ENCODE data around the gene CYP1A2.

CYP1A2 gene

DNA sequence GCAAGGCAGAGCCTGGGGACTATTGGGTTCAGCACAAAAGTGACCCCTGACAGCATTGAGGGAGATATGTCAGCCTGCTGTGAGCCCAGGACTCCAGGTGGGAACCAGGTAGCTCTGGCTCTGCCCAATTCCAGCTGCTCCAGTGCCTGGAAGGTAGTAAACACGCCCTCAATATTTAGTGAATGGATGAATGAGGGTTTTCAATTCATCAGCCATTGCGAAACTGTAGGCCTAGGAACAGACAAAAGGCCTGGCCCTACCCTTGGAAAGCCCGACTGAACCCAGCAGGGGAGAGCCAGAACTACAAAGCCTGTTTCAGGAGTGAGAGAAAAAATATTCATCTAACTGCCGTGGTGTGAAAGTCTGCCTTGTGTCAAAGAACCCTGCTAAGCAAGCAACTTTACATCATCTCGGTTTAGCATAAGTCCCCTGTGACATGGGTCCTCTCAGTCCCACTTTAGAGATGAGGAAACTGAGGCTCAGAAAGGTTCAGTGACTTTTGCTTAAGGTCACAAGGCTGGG, 25.1 kb downstream of the CYP1A2 start:
- Histone ChIP-seq H3K4me3 (ENCODE audit: low read depth, low read length) (no peak overlapping the region), H3K9me3 (ENCODE audit: control insufficient read depth, insufficient read depth, low read depth, low read length) (no peaks in the 10 kb centered on the region), H3K36me3 (ENCODE audit: control insufficient read depth in 2 of 2, insufficient read depth in 1 of 2, low read length in 2 of 2) (no peaks in the 10 kb centered on the region), H3K4me1 (ENCODE audit: control insufficient read depth, insufficient read depth, low read length) (peaks cover 10% of the 10 kb centered on the region), H3K27ac (ENCODE audit: extremely low read depth, low read depth, low read length) (no peak overlapping the region)
- TF ChIP-seq, protein P1, sequence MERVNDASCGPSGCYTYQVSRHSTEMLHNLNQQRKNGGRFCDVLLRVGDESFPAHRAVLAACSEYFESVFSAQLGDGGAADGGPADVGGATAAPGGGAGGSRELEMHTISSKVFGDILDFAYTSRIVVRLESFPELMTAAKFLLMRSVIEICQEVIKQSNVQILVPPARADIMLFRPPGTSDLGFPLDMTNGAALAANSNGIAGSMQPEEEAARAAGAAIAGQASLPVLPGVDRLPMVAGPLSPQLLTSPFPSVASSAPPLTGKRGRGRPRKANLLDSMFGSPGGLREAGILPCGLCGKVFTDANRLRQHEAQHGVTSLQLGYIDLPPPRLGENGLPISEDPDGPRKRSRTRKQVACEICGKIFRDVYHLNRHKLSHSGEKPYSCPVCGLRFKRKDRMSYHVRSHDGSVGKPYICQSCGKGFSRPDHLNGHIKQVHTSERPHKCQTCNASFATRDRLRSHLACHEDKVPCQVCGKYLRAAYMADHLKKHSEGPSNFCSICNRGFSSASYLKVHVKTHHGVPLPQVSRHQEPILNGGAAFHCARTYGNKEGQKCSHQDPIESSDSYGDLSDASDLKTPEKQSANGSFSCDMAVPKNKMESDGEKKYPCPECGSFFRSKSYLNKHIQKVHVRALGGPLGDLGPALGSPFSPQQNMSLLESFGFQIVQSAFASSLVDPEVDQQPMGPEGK (tag by site-specific recombination; IDR thresholded peaks at IDR 0.05): no peak
- no peak for TF ChIP-seq ZEB2 (tag by site-specific recombination; IDR thresholded peaks at IDR 0.05)
- TF ChIP-seq, protein P2, sequence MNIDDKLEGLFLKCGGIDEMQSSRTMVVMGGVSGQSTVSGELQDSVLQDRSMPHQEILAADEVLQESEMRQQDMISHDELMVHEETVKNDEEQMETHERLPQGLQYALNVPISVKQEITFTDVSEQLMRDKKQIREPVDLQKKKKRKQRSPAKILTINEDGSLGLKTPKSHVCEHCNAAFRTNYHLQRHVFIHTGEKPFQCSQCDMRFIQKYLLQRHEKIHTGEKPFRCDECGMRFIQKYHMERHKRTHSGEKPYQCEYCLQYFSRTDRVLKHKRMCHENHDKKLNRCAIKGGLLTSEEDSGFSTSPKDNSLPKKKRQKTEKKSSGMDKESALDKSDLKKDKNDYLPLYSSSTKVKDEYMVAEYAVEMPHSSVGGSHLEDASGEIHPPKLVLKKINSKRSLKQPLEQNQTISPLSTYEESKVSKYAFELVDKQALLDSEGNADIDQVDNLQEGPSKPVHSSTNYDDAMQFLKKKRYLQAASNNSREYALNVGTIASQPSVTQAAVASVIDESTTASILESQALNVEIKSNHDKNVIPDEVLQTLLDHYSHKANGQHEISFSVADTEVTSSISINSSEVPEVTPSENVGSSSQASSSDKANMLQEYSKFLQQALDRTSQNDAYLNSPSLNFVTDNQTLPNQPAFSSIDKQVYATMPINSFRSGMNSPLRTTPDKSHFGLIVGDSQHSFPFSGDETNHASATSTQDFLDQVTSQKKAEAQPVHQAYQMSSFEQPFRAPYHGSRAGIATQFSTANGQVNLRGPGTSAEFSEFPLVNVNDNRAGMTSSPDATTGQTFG (tag by site-specific recombination; IDR thresholded peaks at IDR 0.05; ENCODE audit: borderline replicate concordance): no peak
- peak; percentile 18; the same call in 1 of the 2 replicates for TF ChIP-seq ZIC2 (tag by site-specific recombination; IDR thresholded peaks at IDR 0.05)
- TF ChIP-seq, protein P3, sequence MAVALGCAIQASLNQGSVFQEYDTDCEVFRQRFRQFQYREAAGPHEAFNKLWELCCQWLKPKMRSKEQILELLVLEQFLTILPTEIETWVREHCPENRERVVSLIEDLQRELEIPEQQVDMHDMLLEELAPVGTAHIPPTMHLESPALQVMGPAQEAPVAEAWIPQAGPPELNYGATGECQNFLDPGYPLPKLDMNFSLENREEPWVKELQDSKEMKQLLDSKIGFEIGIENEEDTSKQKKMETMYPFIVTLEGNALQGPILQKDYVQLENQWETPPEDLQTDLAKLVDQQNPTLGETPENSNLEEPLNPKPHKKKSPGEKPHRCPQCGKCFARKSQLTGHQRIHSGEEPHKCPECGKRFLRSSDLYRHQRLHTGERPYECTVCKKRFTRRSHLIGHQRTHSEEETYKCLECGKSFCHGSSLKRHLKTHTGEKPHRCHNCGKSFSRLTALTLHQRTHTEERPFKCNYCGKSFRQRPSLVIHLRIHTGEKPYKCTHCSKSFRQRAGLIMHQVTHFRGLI (tag by site-specific recombination; IDR thresholded peaks at IDR 0.05): peak; percentile 73; the same call in 1 of the 2 replicates
- ChIA-PET CTCF (interaction anchor here (0.6 to 21.6 kb wide), 7 partner anchors 16 to 402 kb away, joined by 3 to 800 read pairs (median 84); partner anchors contain the start of genes CSK and RPP25), POLR2A (no interaction called here)

DNA sequence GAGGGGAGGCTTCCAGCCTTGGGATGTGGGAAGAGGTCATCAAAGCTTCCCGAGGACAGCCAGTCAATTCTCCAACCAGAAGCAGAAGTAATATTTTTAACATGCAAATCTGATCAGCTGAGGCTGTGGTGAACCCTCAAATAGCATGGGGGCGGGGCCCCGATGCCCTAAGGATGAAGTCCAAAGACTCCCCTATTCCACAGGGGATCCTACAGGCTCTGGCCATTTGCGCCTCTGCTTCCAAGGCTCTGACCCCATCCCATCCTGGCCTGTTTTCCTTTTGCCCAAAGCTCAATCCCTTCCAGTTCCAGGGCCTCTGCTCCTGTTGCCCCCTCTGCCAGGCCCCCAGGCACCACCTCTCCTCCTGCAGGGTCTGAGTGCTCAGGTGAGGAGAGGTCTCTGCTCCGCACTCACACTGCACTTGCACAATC, 26.5 kb downstream of the CYP1A2 start:
- no peak overlapping the region for H3K27ac ChIP-seq (ENCODE audit: extremely low read depth, low read depth, low read length)
- POLR2A ChIA-PET: no interaction called here
- H3K4me1 ChIP-seq (ENCODE audit: control insufficient read depth, insufficient read depth, low read length): peaks cover 10% of the 10 kb centered on the region
- CTCF ChIA-PET: interaction anchor here (0.6 to 21.6 kb wide), 7 partner anchors 15 to 189 kb away, joined by 3 to 800 read pairs (median 84); partner anchors contain the start of genes CSK and RPP25
- no peak for TF ChIP-seq ZNF140 (tag by site-specific recombination; IDR thresholded peaks at IDR 0.05)
- TF ChIP-seq ZNF473 (tag by site-specific recombination; IDR thresholded peaks at IDR 0.05): no peak
- no peak for TF ChIP-seq ZFP3 (tag by site-specific recombination; IDR thresholded peaks at IDR 0.05; ENCODE audit: low read depth)
- TF ChIP-seq, protein P4, sequence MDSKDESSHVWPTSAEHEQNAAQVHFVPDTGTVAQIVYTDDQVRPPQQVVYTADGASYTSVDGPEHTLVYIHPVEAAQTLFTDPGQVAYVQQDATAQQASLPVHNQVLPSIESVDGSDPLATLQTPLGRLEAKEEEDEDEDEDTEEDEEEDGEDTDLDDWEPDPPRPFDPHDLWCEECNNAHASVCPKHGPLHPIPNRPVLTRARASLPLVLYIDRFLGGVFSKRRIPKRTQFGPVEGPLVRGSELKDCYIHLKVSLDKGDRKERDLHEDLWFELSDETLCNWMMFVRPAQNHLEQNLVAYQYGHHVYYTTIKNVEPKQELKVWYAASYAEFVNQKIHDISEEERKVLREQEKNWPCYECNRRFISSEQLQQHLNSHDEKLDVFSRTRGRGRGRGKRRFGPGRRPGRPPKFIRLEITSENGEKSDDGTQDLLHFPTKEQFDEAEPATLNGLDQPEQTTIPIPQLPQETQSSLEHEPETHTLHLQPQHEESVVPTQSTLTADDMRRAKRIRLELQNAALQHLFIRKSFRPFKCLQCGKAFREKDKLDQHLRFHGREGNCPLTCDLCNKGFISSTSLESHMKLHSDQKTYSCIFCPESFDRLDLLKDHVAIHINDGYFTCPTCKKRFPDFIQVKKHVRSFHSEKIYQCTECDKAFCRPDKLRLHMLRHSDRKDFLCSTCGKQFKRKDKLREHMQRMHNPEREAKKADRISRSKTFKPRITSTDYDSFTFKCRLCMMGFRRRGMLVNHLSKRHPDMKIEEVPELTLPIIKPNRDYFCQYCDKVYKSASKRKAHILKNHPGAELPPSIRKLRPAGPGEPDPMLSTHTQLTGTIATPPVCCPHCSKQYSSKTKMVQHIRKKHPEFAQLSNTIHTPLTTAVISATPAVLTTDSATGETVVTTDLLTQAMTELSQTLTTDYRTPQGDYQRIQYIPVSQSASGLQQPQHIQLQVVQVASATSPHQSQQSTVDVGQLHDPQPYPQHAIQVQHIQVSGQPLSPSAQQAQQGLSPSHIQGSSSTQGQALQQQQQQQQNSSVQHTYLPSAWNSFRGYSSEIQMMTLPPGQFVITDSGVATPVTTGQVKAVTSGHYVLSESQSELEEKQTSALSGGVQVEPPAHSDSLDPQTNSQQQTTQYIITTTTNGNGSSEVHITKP (tag by site-specific recombination; IDR thresholded peaks at IDR 0.05): 0 out of 2 replicates have a peak, but pooled peaks have one; percentile 5
- TF ChIP-seq, protein P5, sequence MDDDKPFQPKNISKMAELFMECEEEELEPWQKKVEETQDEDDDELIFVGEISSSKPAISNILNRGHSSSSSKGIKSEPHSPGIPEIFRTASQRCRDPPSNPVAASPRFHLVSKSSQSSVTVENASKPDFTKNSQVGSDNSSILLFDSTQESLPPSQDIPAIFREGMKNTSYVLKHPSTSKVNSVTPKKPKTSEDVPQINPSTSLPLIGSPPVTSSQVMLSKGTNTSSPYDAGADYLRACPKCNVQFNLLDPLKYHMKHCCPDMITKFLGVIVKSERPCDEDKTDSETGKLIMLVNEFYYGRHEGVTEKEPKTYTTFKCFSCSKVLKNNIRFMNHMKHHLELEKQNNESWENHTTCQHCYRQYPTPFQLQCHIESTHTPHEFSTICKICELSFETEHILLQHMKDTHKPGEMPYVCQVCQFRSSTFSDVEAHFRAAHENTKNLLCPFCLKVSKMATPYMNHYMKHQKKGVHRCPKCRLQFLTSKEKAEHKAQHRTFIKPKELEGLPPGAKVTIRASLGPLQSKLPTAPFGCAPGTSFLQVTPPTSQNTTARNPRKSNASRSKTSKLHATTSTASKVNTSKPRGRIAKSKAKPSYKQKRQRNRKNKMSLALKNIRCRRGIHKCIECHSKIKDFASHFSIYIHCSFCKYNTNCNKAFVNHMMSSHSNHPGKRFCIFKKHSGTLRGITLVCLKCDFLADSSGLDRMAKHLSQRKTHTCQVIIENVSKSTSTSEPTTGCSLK (tag by site-specific recombination; IDR thresholded peaks at IDR 0.05): no peak
- no peak for TF ChIP-seq ZEB2 (tag by site-specific recombination; IDR thresholded peaks at IDR 0.05)
- TF ChIP-seq SCRT2 (tag by site-specific recombination; IDR thresholded peaks at IDR 0.05): no peak
- H3K4me3 ChIP-seq (ENCODE audit: low read depth, low read length): no peak overlapping the region
- no peaks in the 10 kb centered on the region for H3K9me3 ChIP-seq (ENCODE audit: control insufficient read depth, insufficient read depth, low read depth, low read length)
- no peaks in the 10 kb centered on the region for H3K36me3 ChIP-seq (ENCODE audit: control insufficient read depth in 2 of 2, insufficient read depth in 1 of 2, low read length in 2 of 2)

All from HEK293 (cell line).